B cell (primary cell): ENCODE results near the gene CAV1. TPM values are rescaled to one million over a fixed set of nuclear protein-coding genes. Genes with fewer than 3 reads are reported as not detected.

Experiments
- ATAC-seq: fragments of 200-7000 bp; cut with Tn5 transposase; one replicate; pipeline ENCODE4 v1.10.0; 2021; ENCODE audit warnings: low read depth, mild to moderate bottlenecking, moderate number of reproducible peaks, moderate library complexity
- CTCF ChIA-PET: fragments of 350-600 bp; sonication (Branson Sonifier 250); formaldehyde crosslinking; loops from one replicate; lab custom pipeline; 2021; ENCODE audit warnings: antibody characterized with exemption, inconsistent platforms; lab: Charles Lee
- POLR2A ChIA-PET: fragments of 350-600 bp; sonication (Branson Sonifier 250); formaldehyde crosslinking; loops from one replicate; lab custom pipeline; 2021; ENCODE audit warnings: antibody characterized with exemption; lab: Charles Lee
- DNase-seq: peaks from one replicate; pipeline ENCODE4 v3.0.0; 2013
- H2AFZ ChIP-seq: 2 replicates; pipeline ENCODE4 v1.6.1; 2012; ENCODE audit warnings: mild to moderate bottlenecking, low read depth, low read length; ENCODE audit not compliant: insufficient read depth, poor library complexity, severe bottlenecking
- H3K27ac ChIP-seq, 2 donors: 1 replicate in 1 of 2; 2 replicates in 1 of 2; pipeline ENCODE4 v1.5.1; 2012 to 2013; ENCODE audit warnings: low read length in 2 of 2, mild to moderate bottlenecking in 2 of 2, moderate library complexity in 1 of 2
- H3K27me3 ChIP-seq, 4 experiments: fragments of 200-600 bp in 1 of 4; sonication (generic) in 1 of 4; replicated peaks in 1 of 4; 1 replicate in 2 of 4; 2 replicates in 2 of 4; pipeline versions ENCODE4 v1.6.1 to v1.7.0; 2013 to 2016; ENCODE audit warnings: low read length in 3 of 4, mild to moderate bottlenecking in 2 of 4, mixed read lengths in 1 of 4, moderate library complexity in 1 of 4; ENCODE audit not compliant: insufficient read depth in 4 of 4, control insufficient read depth in 3 of 4; ENCODE audit errors: control extremely low read depth in 1 of 4
- H3K36me3 ChIP-seq, 2 experiments: replicated peaks in 1 of 2; 1 replicate in 1 of 2; 2 replicates in 1 of 2; pipeline versions ENCODE4 v1.6.1 to v1.7.1; 2013; ENCODE audit warnings: low read length in 1 of 2; ENCODE audit not compliant: insufficient read depth in 2 of 2, control insufficient read depth in 1 of 2; ENCODE audit errors: control extremely low read depth in 1 of 2, extremely low read depth in 1 of 2
- H3K4me1 ChIP-seq, 2 donors: fragments of 200-600 bp in 1 of 2; sonication (generic) in 1 of 2; 1 replicate in 1 of 2; 2 replicates in 1 of 2; pipeline versions ENCODE4 v1.5.1 to v1.6.1; 2013 to 2017; ENCODE audit warnings: low read length in 2 of 2; ENCODE audit not compliant: control insufficient read depth in 2 of 2, insufficient read depth in 2 of 2
- H3K4me2 ChIP-seq: replicated peaks from 2 replicates; pipeline ENCODE3; 2012; ENCODE audit warnings: mild to moderate bottlenecking, low read depth, low read length; ENCODE audit not compliant: poor library complexity, severe bottlenecking
- H3K4me3 ChIP-seq, 5 experiments: fragments of 200-600 bp in 1 of 5; sonication (generic) in 1 of 5; 1 replicate in 3 of 5; 2 replicates in 2 of 5; pipeline versions ENCODE4 v1.5.1 to v1.7.0; 2011 to 2016; ENCODE audit warnings: low read length in 4 of 5, mild to moderate bottlenecking in 4 of 5, low read depth in 2 of 5, control low read depth in 1 of 5, moderate library complexity in 1 of 5; ENCODE audit not compliant: insufficient read depth in 1 of 5; ENCODE audit errors: control extremely low read depth in 1 of 5, extremely low read depth in 1 of 5
- H3K79me2 ChIP-seq: fragments of 200-600 bp; sonication (generic); one replicate; pipeline ENCODE4 v1.6.0; 2016; ENCODE audit warnings: low read length; ENCODE audit not compliant: control insufficient read depth, insufficient read depth
- H3K9ac ChIP-seq: fragments of 200-600 bp; sonication (generic); 2 replicates; pipeline ENCODE4 v1.6.1; 2017; ENCODE audit warnings: mild to moderate bottlenecking, low read length, moderate library complexity
- H3K9me3 ChIP-seq, 3 donors: one replicate each; pipeline versions ENCODE4 v1.6.1 to v1.7.1; 2013; ENCODE audit warnings: low read length in 2 of 3; ENCODE audit not compliant: control insufficient read depth in 2 of 3, insufficient read depth in 1 of 3; ENCODE audit errors: control extremely low read depth in 1 of 3
- H4K20me1 ChIP-seq: 2 replicates; pipeline ENCODE4 v1.6.0; 2012; ENCODE audit warnings: mild to moderate bottlenecking, low read length; ENCODE audit not compliant: insufficient read depth, control insufficient read depth, poor library complexity, severe bottlenecking
- H3K27ac Mint-ChIP-seq: one replicate; pipeline ENCODE4 v1.8.0; 2021; ENCODE audit warnings: mixed read lengths
- H3K27me3 Mint-ChIP-seq: one replicate; pipeline ENCODE4 v1.8.0; 2021; ENCODE audit warnings: mixed read lengths
- H3K4me1 Mint-ChIP-seq: one replicate; pipeline ENCODE4 v1.8.0; 2021; ENCODE audit warnings: mixed read lengths
- H3K4me3 Mint-ChIP-seq: one replicate; pipeline ENCODE4 v1.8.0; 2021; ENCODE audit warnings: mixed read lengths
- H3K9me3 Mint-ChIP-seq: one replicate; pipeline ENCODE4 v1.8.0; 2022; ENCODE audit warnings: mixed read lengths; ENCODE audit not compliant: insufficient read depth
- EZH2 ChIP-seq: IDR thresholded peaks from 2 replicates; pipeline ENCODE4 v1.6.1; 2012; ENCODE audit warnings: borderline replicate concordance, low read depth, mild to moderate bottlenecking, moderate library complexity, low read length; ENCODE audit not compliant: insufficient read depth, poor library complexity, severe bottlenecking
- WGBS: methylation state at CpG from one replicate; pipeline ENCODE4 v1.1.5; 2013; ENCODE audit warnings: missing lambda C conversion rate; ENCODE audit not compliant: insufficient coverage; 5-methylcytosine and 5-hydroxymethylcytosine counted together
- intact Hi-C: fragments of 100-400 bp; cut with micrococcal nuclease; formaldehyde crosslinking; loops from one replicate; pipeline ENCODE4 v1.10.0; 2022
- polyA plus RNA-seq: library from polyadenylated mRNA; depleted of rRNA; stranded (reverse); fragments of >200 nt; gene quantifications from 2 replicates; pipeline ENCODE4 v1.2.3, GENCODE V29; 2012
- total RNA-seq, 2 donors: library from RNA; stranded (reverse); fragments of 120-200 nt in 1 of 2; gene quantifications; 1 replicate in 1 of 2; 2 replicates in 1 of 2; pipeline versions ENCODE4 v1.2.3 to v1.2.4, GENCODE V29; 2013 to 2022
- TF ChIP-seq, protein P1 (sequence below): fragments of 200-600 bp; IDR thresholded peaks from one replicate; pipeline ENCODE4 v1.8.0; 2022; ENCODE audit warnings: antibody characterized with exemption, mild to moderate bottlenecking

Gene CAV1
- total and polyA plus RNA-seq, 2 donors (not counting 1 experiment from before 2014, with no cell fraction given): 0.95 to 1.9 TPM

GRCh38 chr7:116571552-116571951 lies 46.7 kb downstream of the CAV1 start:
- H3K36me3 ChIP-seq: no peaks in the 10 kb centered on the region
- H3K4me3 ChIP-seq: no peak overlapping the region
- no peak overlapping the region for H3K9ac ChIP-seq
- no peak for ATAC-seq
- Mint-ChIP-seq H3K9me3 (no peaks in the 10 kb centered on the region), H3K27me3 (peaks cover 19% of the 10 kb centered on the region), H3K4me1 (peaks cover 24% of the 10 kb centered on the region), H3K4me3 (no peak overlapping the region), H3K27ac (no peak overlapping the region)
- H4K20me1 ChIP-seq: no peaks in the 10 kb centered on the region
- H3K9me3 ChIP-seq: no peaks in the 10 kb centered on the region
- intact Hi-C loops: no loop called here
- H3K4me1 ChIP-seq: peaks cover 12 to 14% of the 10 kb centered on the region in 2 donors
- H2AFZ ChIP-seq: no peak overlapping the region
- no peak overlapping the region for H3K27ac ChIP-seq
- TF ChIP-seq, protein P1, sequence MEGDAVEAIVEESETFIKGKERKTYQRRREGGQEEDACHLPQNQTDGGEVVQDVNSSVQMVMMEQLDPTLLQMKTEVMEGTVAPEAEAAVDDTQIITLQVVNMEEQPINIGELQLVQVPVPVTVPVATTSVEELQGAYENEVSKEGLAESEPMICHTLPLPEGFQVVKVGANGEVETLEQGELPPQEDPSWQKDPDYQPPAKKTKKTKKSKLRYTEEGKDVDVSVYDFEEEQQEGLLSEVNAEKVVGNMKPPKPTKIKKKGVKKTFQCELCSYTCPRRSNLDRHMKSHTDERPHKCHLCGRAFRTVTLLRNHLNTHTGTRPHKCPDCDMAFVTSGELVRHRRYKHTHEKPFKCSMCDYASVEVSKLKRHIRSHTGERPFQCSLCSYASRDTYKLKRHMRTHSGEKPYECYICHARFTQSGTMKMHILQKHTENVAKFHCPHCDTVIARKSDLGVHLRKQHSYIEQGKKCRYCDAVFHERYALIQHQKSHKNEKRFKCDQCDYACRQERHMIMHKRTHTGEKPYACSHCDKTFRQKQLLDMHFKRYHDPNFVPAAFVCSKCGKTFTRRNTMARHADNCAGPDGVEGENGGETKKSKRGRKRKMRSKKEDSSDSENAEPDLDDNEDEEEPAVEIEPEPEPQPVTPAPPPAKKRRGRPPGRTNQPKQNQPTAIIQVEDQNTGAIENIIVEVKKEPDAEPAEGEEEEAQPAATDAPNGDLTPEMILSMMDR: no peak
- TF ChIP-seq EZH2: no peak
- H3K4me2 ChIP-seq: no peak overlapping the region
- WGBS: no CpG with 5 or more reads among the region's 2 CpGs
- no peak for DNase-seq
- H3K27me3 ChIP-seq: peaks cover 0 to 3% (median 0%) of the 10 kb centered on the region in 4 experiments
- CTCF ChIA-PET: no interaction called here
- POLR2A ChIA-PET: no interaction called here
- H3K79me2 ChIP-seq: no peaks in the 10 kb centered on the region

GRCh38 chr7:116572036-116572435 lies 47.2 kb downstream of the CAV1 start:
- no peak overlapping the region for H2AFZ ChIP-seq
- H3K36me3 ChIP-seq: no peaks in the 10 kb centered on the region
- Mint-ChIP-seq H3K9me3 (no peaks in the 10 kb centered on the region), H3K4me1 (peaks cover 24% of the 10 kb centered on the region), H3K27me3 (peaks cover 19% of the 10 kb centered on the region), H3K4me3 (no peak overlapping the region), H3K27ac (no peak overlapping the region)
- ATAC-seq (no peak), DNase-seq (no peak)
- CTCF ChIA-PET: no interaction called here
- H3K4me2 ChIP-seq: no peak overlapping the region
- H3K9ac ChIP-seq: no peak overlapping the region
- WGBS: no CpG with 5 or more reads among the region's 3 CpGs
- no peaks in the 10 kb centered on the region for H3K79me2 ChIP-seq
- no peaks in the 10 kb centered on the region for H4K20me1 ChIP-seq
- H3K4me1 ChIP-seq: peaks cover 12 to 14% of the 10 kb centered on the region in 2 donors
- intact Hi-C loops: no loop called here
- no peak overlapping the region for H3K4me3 ChIP-seq
- H3K9me3 ChIP-seq: no peaks in the 10 kb centered on the region
- H3K27me3 ChIP-seq: peaks cover 0 to 3% (median 0%) of the 10 kb centered on the region in 4 experiments
- POLR2A ChIA-PET: no interaction called here
- no peak overlapping the region for H3K27ac ChIP-seq
- TF ChIP-seq, protein P1: no peak
- TF ChIP-seq EZH2: no peak
